Adipocyte (in vitro differentiated cells): ENCODE measurements around the gene RAD9A.

Experiments used
- DNase-seq: peaks from one replicate; pipeline ENCODE4 v3.0.0-alpha.2; 2015; ENCODE audit warnings: low read depth
- H3K27me3 ChIP-seq: replicated peaks from 2 replicates; pipeline ENCODE4 v1.7.0; 2013; ENCODE audit warnings: mild to moderate bottlenecking, low read length, moderate library complexity; ENCODE audit not compliant: control insufficient read depth, insufficient read depth
- H3K36me3 ChIP-seq: 2 replicates; pipeline ENCODE4 v1.7.0; 2013; ENCODE audit warnings: low read length, mild to moderate bottlenecking, moderate library complexity; ENCODE audit not compliant: control insufficient read depth, insufficient read depth, severe bottlenecking
- H3K4me1 ChIP-seq: 2 replicates; pipeline ENCODE4 v1.7.0; 2013; ENCODE audit warnings: mild to moderate bottlenecking, low read length, moderate library complexity; ENCODE audit not compliant: control insufficient read depth, insufficient read depth
- H3K4me3 ChIP-seq: 2 replicates; pipeline ENCODE4 v1.7.0; 2013; ENCODE audit warnings: mild to moderate bottlenecking, low read length, moderate library complexity
- H3K9ac ChIP-seq: 2 replicates; pipeline ENCODE4 v1.7.0; 2013; ENCODE audit warnings: mild to moderate bottlenecking, low read length, moderate library complexity
- H3K9me3 ChIP-seq: 2 replicates; pipeline ENCODE4 v1.7.0; 2013; ENCODE audit warnings: mild to moderate bottlenecking, low read length, moderate library complexity; ENCODE audit not compliant: control insufficient read depth

RAD9A gene

DNA sequence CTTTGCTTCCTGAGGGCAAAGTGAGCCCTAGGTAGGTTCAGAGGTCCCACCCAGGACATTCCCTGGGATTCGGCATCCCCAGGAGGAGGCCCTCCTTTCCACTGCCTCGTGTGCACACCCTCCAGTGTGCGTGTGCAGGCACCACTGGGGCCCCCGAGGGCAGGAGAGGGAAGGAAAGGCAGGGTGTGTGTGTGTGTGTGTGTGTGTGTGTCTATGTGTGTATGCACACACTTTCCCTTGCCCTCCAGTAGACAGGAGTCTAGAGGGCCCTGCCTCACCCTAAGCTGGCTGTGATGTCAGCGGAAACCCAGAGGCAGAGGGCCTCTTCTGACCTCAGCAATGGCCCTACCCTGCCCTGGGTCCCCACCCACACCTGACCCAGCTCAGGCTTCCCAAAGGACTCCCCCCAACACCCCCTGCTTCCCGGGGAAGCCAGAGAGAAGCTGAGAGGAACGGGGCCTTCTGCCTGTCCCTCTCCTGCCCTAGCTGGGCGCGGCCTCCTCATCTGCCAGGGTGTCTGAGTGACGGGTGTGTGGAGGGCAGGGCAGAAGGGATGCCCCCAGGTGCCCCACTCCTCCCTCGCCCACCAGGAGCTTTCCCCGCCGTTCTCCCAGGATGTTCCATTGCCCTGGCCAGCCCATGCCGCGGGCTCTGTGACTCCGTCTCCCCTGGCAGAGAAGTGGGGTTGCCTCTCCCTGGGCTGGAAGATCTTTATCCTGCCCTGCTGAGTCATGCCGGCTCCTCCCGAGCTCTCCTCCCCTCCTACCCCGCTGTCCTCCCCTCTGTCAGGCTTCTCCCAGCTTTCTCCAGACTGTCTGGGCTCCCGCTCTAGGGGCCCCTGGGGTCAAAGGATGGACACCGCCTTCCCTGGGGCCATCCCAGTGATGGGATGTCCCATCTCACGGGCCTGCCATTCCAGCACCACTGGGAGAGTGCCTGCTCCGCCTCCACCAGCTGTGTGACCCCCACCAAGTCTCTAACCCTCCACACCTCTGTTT lies 12.4 kb upstream of the RAD9A start:
- H3K4me3 ChIP-seq: no peak overlapping the region
- no peaks in the 10 kb centered on the region for H3K9me3 ChIP-seq
- H3K36me3 ChIP-seq: no peaks in the 10 kb centered on the region
- H3K27me3 ChIP-seq: no peaks in the 10 kb centered on the region
- peaks cover 21% of the 10 kb centered on the region for H3K4me1 ChIP-seq
- H3K9ac ChIP-seq: peak overlapping the region; percentile 74
- DNase-seq: peak; percentile 80

- Histone ChIP-seq H3K36me3 (no peaks in the 10 kb centered on the region), H3K27me3 (no peaks in the 10 kb centered on the region), H3K9me3 (no peaks in the 10 kb centered on the region), H3K4me1 (peaks cover 23% of the 10 kb centered on the region), H3K9ac (no peak overlapping the region), H3K4me3 (no peak overlapping the region)
- no peak for DNase-seq
Measured at GRCh38 chr11:67381244-67381972, 10.4 kb upstream of the RAD9A start.

- peak; percentile 91 for DNase-seq
- no peak overlapping the region for H3K4me3 ChIP-seq
- H3K36me3 ChIP-seq: no peaks in the 10 kb centered on the region
- H3K4me1 ChIP-seq: peaks cover 23% of the 10 kb centered on the region
- H3K9me3 ChIP-seq: no peaks in the 10 kb centered on the region
- H3K27me3 ChIP-seq: no peaks in the 10 kb centered on the region
- peak overlapping the region; percentile 16 for H3K9ac ChIP-seq
Measured at GRCh38 chr11:67382276-67383136, 9.3 kb upstream of the RAD9A start.

DNA sequence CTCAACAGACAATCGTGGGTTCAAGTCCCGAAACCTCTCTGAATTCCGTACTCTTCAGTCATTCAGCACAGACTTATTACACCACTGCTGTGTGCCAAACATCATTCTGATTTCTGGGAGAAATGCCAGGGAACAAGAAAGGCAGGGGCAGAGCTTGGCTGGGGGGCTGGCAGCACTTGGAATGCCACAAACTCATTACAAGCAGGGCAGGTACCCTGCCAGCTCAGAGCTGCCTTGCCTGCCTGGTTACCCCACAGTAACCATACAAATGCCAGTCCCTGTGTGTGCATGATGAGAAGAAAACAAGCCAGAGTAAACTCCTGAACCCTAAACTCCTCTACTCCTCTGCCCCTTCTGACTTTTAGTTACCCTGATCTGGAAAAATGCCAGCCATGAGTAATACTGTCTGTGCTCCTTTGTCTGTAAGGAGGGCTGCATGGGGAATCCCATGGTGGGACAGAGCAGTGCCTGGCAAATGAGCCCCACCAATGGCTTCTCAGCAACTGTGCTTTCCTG lies 6.9 kb upstream of the RAD9A start:
- peak; percentile 44 for DNase-seq
- H3K9ac ChIP-seq: no peak overlapping the region
- H3K4me3 ChIP-seq: no peak overlapping the region
- H3K4me1 ChIP-seq: peaks cover 10% of the 10 kb centered on the region
- no peaks in the 10 kb centered on the region for H3K27me3 ChIP-seq
- H3K9me3 ChIP-seq: no peaks in the 10 kb centered on the region
- no peaks in the 10 kb centered on the region for H3K36me3 ChIP-seq

GRCh38 chr11:67387069-67387468 lies 4.7 kb upstream of the RAD9A start:
- DNase-seq: no peak
- no peak overlapping the region for H3K9ac ChIP-seq

GRCh38 chr11:67387518-67387917 lies 4.3 kb upstream of the RAD9A start:
- DNase-seq: no peak
- Histone ChIP-seq H3K9me3 (no peaks in the 10 kb centered on the region), H3K36me3 (no peaks in the 10 kb centered on the region), H3K9ac (no peak overlapping the region), H3K4me1 (peaks cover 14% of the 10 kb centered on the region), H3K27me3 (no peaks in the 10 kb centered on the region), H3K4me3 (no peak overlapping the region)

More at GRCh38 chr11:67387069-67387468, 4.7 kb upstream of the RAD9A start:
- peaks cover 10% of the 10 kb centered on the region for H3K4me1 ChIP-seq
- H3K36me3 ChIP-seq: no peaks in the 10 kb centered on the region
- no peaks in the 10 kb centered on the region for H3K27me3 ChIP-seq
- no peaks in the 10 kb centered on the region for H3K9me3 ChIP-seq
- H3K4me3 ChIP-seq: no peak overlapping the region

- H3K27me3 ChIP-seq: no peaks in the 10 kb centered on the region
- peak; percentile 59 for DNase-seq
- H3K4me3 ChIP-seq: no peak overlapping the region
- no peaks in the 10 kb centered on the region for H3K9me3 ChIP-seq
- H3K9ac ChIP-seq: no peak overlapping the region
- H3K4me1 ChIP-seq: peaks cover 15% of the 10 kb centered on the region
- H3K36me3 ChIP-seq: no peaks in the 10 kb centered on the region
Measured at GRCh38 chr11:67389477-67389876, 2.3 kb upstream of the RAD9A start.

- Histone ChIP-seq H3K4me3 (peak overlapping the region; percentile 94), H3K4me1 (peaks cover 6% of the 10 kb centered on the region), H3K9me3 (no peaks in the 10 kb centered on the region), H3K27me3 (no peaks in the 10 kb centered on the region), H3K36me3 (no peaks in the 10 kb centered on the region), H3K9ac (peak overlapping the region; percentile 90)
- DNase-seq: no peak
Measured at GRCh38 chr11:67390947-67391303, 861 bp upstream of the RAD9A start.

DNA sequence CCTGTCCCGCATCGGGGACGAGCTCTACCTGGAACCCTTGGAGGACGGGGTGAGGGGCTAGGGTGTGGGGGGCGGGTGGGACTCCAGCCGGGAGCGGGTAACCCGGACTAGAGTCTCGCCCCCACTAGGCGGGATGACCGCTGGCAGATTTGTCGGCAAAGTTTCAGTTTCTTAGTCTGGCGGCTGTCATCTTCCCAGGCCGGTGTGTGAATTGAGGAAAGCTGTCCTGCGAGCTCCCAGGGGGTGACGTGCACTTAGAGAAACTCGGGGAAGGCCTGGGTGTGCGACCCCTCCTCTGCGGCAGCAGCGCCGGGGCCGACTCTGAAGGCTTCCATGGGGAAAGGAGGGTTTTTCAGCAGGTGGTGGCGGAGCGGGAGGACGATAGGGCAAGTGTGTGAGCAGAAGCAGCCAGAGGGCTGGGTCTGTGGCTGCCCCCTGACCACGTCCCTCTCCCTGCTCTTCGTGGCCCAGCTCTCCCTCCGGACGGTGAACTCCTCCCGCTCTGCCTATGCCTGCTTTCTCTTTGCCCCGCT lies 463 bp downstream of the RAD9A start:
- peak overlapping the region; percentile 94 for H3K4me3 ChIP-seq
- no peaks in the 10 kb centered on the region for H3K27me3 ChIP-seq
- H3K36me3 ChIP-seq: peaks cover 7% of the 10 kb centered on the region
- H3K9me3 ChIP-seq: no peaks in the 10 kb centered on the region
- peak; percentile 59 for DNase-seq
- peak overlapping the region; percentile 90 for H3K9ac ChIP-seq
- H3K4me1 ChIP-seq: peaks cover 6% of the 10 kb centered on the region

DNA sequence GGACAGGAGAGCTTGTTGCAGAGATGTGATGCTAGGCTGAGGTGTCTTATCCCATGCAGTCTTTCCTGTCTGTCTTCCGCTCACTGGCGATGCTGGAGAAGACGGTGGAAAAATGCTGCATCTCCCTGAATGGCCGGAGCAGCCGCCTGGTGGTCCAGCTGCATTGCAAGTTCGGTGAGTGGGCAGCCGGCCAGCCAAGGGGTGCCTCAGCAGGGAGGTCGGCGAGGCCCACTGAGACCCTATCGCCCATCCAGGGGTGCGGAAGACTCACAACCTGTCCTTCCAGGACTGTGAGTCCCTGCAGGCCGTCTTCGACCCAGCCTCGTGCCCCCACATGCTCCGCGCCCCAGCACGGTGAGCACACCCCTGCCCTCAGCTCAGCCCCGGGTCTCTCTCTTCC lies 1.7 kb downstream of the RAD9A start:
- no peak overlapping the region for H3K4me3 ChIP-seq
- no peaks in the 10 kb centered on the region for H3K27me3 ChIP-seq
- no peak for DNase-seq
- no peak overlapping the region for H3K9ac ChIP-seq
- no peaks in the 10 kb centered on the region for H3K9me3 ChIP-seq
- H3K4me1 ChIP-seq: peaks cover 6% of the 10 kb centered on the region
- H3K36me3 ChIP-seq: peaks cover 19% of the 10 kb centered on the region
